ENCODE measurements around the gene AIDA.

Gene AIDA

GRCh38 chr1:222732216-222733159, 20.2 kb upstream of the AIDA start:
- Histone ChIP-seq H3K4me1 (ENCODE audit: insufficient read depth, low read length) (no peaks in the 10 kb centered on the region), H3K9me3 (ENCODE audit: insufficient read depth, low read length, severe bottlenecking) (no peaks in the 10 kb centered on the region), H3K27me3 (ENCODE audit: insufficient read depth, low read length, poor library complexity) (no peaks in the 10 kb centered on the region), H3K4me2 (ENCODE audit: insufficient read depth, low read length) (no peak overlapping the region), H4K20me1 (ENCODE audit: insufficient read depth, low read length) (no peaks in the 10 kb centered on the region), H3K27ac (ENCODE audit: low read length) (no peak overlapping the region), H3K79me2 (ENCODE audit: insufficient read depth, low read length) (no peaks in the 10 kb centered on the region), H2AFZ (ENCODE audit: low read depth, low read length) (no peak overlapping the region), H3K36me3 (ENCODE audit: insufficient read depth, low read length) (peaks cover 75% of the 10 kb centered on the region), H3K9ac (ENCODE audit: low read depth, low read length) (no peak overlapping the region), H3K4me3 (ENCODE audit: low read depth in 1 of 2, low read length in 2 of 2) (no peak overlapping the region)
- TF ChIP-seq EZH2 (IDR thresholded peaks at IDR 0.05; ENCODE audit: borderline replicate concordance, low read depth, low read length, severe bottlenecking) (no peak), CTCF (IDR thresholded peaks at IDR 0.05; ENCODE audit: borderline replicate concordance, extremely low read depth, low read length, poor library complexity, severe bottlenecking) (no peak)
- no peak for ATAC-seq (ENCODE audit: insufficient read depth, low read depth)
- DNase-seq: no peak

- Histone ChIP-seq H3K4me3 (ENCODE audit: low read depth in 1 of 2, low read length in 2 of 2) (no peak overlapping the region), H3K9me3 (ENCODE audit: insufficient read depth, low read length, severe bottlenecking) (no peaks in the 10 kb centered on the region), H3K4me1 (ENCODE audit: insufficient read depth, low read length) (no peaks in the 10 kb centered on the region), H4K20me1 (ENCODE audit: insufficient read depth, low read length) (no peaks in the 10 kb centered on the region), H3K9ac (ENCODE audit: low read depth, low read length) (no peak overlapping the region), H2AFZ (ENCODE audit: low read depth, low read length) (no peak overlapping the region), H3K79me2 (ENCODE audit: insufficient read depth, low read length) (no peaks in the 10 kb centered on the region), H3K4me2 (ENCODE audit: insufficient read depth, low read length) (no peak overlapping the region), H3K27me3 (ENCODE audit: insufficient read depth, low read length, poor library complexity) (no peaks in the 10 kb centered on the region), H3K36me3 (ENCODE audit: insufficient read depth, low read length) (peaks cover 91% of the 10 kb centered on the region), H3K27ac (ENCODE audit: low read length) (no peak overlapping the region)
- TF ChIP-seq EZH2 (IDR thresholded peaks at IDR 0.05; ENCODE audit: borderline replicate concordance, low read depth, low read length, severe bottlenecking) (no peak), CTCF (IDR thresholded peaks at IDR 0.05; ENCODE audit: borderline replicate concordance, extremely low read depth, low read length, poor library complexity, severe bottlenecking) (no peak)
- ATAC-seq (ENCODE audit: insufficient read depth, low read depth): no peak
- no peak for DNase-seq
These were observed 18.6 kb upstream of the AIDA start for GRCh38 chr1:222730866-222731265.

- Histone ChIP-seq H3K4me3 (ENCODE audit: low read depth in 1 of 2, low read length in 2 of 2) (no peak overlapping the region), H3K9me3 (ENCODE audit: insufficient read depth, low read length, severe bottlenecking) (no peaks in the 10 kb centered on the region), H3K4me1 (ENCODE audit: insufficient read depth, low read length) (no peaks in the 10 kb centered on the region), H3K27me3 (ENCODE audit: insufficient read depth, low read length, poor library complexity) (no peaks in the 10 kb centered on the region), H3K27ac (ENCODE audit: low read length) (no peak overlapping the region), H3K9ac (ENCODE audit: low read depth, low read length) (no peak overlapping the region), H3K79me2 (ENCODE audit: insufficient read depth, low read length) (no peaks in the 10 kb centered on the region), H3K4me2 (ENCODE audit: insufficient read depth, low read length) (no peak overlapping the region), H2AFZ (ENCODE audit: low read depth, low read length) (no peak overlapping the region), H4K20me1 (ENCODE audit: insufficient read depth, low read length) (no peaks in the 10 kb centered on the region), H3K36me3 (ENCODE audit: insufficient read depth, low read length) (peaks cover 95% of the 10 kb centered on the region)
- DNase-seq (no peak), ATAC-seq (ENCODE audit: insufficient read depth, low read depth) (no peak)
- TF ChIP-seq EZH2 (IDR thresholded peaks at IDR 0.05; ENCODE audit: borderline replicate concordance, low read depth, low read length, severe bottlenecking): no peak
- no peak for TF ChIP-seq CTCF (IDR thresholded peaks at IDR 0.05; ENCODE audit: borderline replicate concordance, extremely low read depth, low read length, poor library complexity, severe bottlenecking)
These were observed 16.5 kb upstream of the AIDA start for GRCh38 chr1:222728746-222729145.

Measured in DND-41 (cell line).